Measurements from ENCODE around the gene QKI.

Gene QKI

GRCh38 chr6:163483107-163483506, 68.6 kb downstream of the QKI start:
- Histone ChIP-seq H3K27me3 (ENCODE audit: insufficient read depth, poor library complexity, severe bottlenecking) (no peaks in the 10 kb centered on the region), H3K4me3 (ENCODE audit: severe bottlenecking) (no peak overlapping the region), H3K4me1 (ENCODE audit: insufficient read depth, poor library complexity, severe bottlenecking) (no peaks in the 10 kb centered on the region), H3K36me3 (ENCODE audit: low read depth) (peaks cover 30% of the 10 kb centered on the region), H3K9me3 (ENCODE audit: severe bottlenecking) (no peaks in the 10 kb centered on the region), H3K27ac (ENCODE audit: poor library complexity, severe bottlenecking) (no peak overlapping the region)
- TF ChIP-seq CTCF (IDR thresholded peaks at IDR 0.05; ENCODE audit: poor library complexity, severe bottlenecking), result no peak
- ATAC-seq (ENCODE audit: low read depth) (no peak), DNase-seq (ENCODE audit: low spot score) (no peak)

GRCh38 chr6:163485388-163485851, 70.9 kb downstream of the QKI start:
- Histone ChIP-seq H3K36me3 (ENCODE audit: low read depth) (peaks cover 16% of the 10 kb centered on the region; the same call in 1 of the 2 replicates), H3K27ac (ENCODE audit: poor library complexity, severe bottlenecking) (no peak overlapping the region), H3K4me3 (ENCODE audit: severe bottlenecking) (no peak overlapping the region), H3K27me3 (ENCODE audit: insufficient read depth, poor library complexity, severe bottlenecking) (no peaks in the 10 kb centered on the region), H3K9me3 (ENCODE audit: severe bottlenecking) (no peaks in the 10 kb centered on the region), H3K4me1 (ENCODE audit: insufficient read depth, poor library complexity, severe bottlenecking) (peaks cover 20% of the 10 kb centered on the region)
- ATAC-seq (ENCODE audit: low read depth), result no peak
- no peak for TF ChIP-seq CTCF (IDR thresholded peaks at IDR 0.05; ENCODE audit: poor library complexity, severe bottlenecking)
- no peak for DNase-seq (ENCODE audit: low spot score)

- H3K4me3 ChIP-seq (ENCODE audit: severe bottlenecking), result no peak overlapping the region
- no peaks in the 10 kb centered on the region for H3K27me3 ChIP-seq (ENCODE audit: insufficient read depth, poor library complexity, severe bottlenecking)
- H3K4me1 ChIP-seq (ENCODE audit: insufficient read depth, poor library complexity, severe bottlenecking), result peaks cover 32% of the 10 kb centered on the region
- peaks cover 14% of the 10 kb centered on the region; the same call in 1 of the 2 replicates for H3K36me3 ChIP-seq (ENCODE audit: low read depth)
- ATAC-seq (ENCODE audit: low read depth) (no peak), DNase-seq (ENCODE audit: low spot score) (no peak)
- TF ChIP-seq CTCF (IDR thresholded peaks at IDR 0.05; ENCODE audit: poor library complexity, severe bottlenecking), result no peak
- no peak overlapping the region for H3K27ac ChIP-seq (ENCODE audit: poor library complexity, severe bottlenecking)
- peaks cover 2% of the 10 kb centered on the region for H3K9me3 ChIP-seq (ENCODE audit: severe bottlenecking)
Observed at GRCh38 chr6:163486821-163487220, 72.3 kb downstream of the QKI start.

GRCh38 chr6:163487606-163488005, 73.1 kb downstream of the QKI start:
- H3K27ac ChIP-seq (ENCODE audit: poor library complexity, severe bottlenecking), result no peak overlapping the region
- TF ChIP-seq CTCF (IDR thresholded peaks at IDR 0.05; ENCODE audit: poor library complexity, severe bottlenecking), result no peak
- no peaks in the 10 kb centered on the region for H3K27me3 ChIP-seq (ENCODE audit: insufficient read depth, poor library complexity, severe bottlenecking)

GRCh38 chr6:163489584-163489983, 75.1 kb downstream of the QKI start:
- peak; percentile 88 for ATAC-seq (ENCODE audit: low read depth)
- peaks cover 41% of the 10 kb centered on the region for H3K4me1 ChIP-seq (ENCODE audit: insufficient read depth, poor library complexity, severe bottlenecking)
- peaks cover 13% of the 10 kb centered on the region; the same call in 1 of the 2 replicates for H3K36me3 ChIP-seq (ENCODE audit: low read depth)
- no peak for DNase-seq (ENCODE audit: low spot score)
- no peak for TF ChIP-seq CTCF (IDR thresholded peaks at IDR 0.05; ENCODE audit: poor library complexity, severe bottlenecking)
- H3K27ac ChIP-seq (ENCODE audit: poor library complexity, severe bottlenecking), result peak overlapping the region; percentile 25
- H3K9me3 ChIP-seq (ENCODE audit: severe bottlenecking), result peaks cover 2% of the 10 kb centered on the region
- no peak overlapping the region for H3K4me3 ChIP-seq (ENCODE audit: severe bottlenecking)
- H3K27me3 ChIP-seq (ENCODE audit: insufficient read depth, poor library complexity, severe bottlenecking), result no peaks in the 10 kb centered on the region

More at GRCh38 chr6:163487606-163488005, 73.1 kb downstream of the QKI start:
- H3K9me3 ChIP-seq (ENCODE audit: severe bottlenecking), result peaks cover 2% of the 10 kb centered on the region
- no peak for ATAC-seq (ENCODE audit: low read depth)
- no peak overlapping the region for H3K4me3 ChIP-seq (ENCODE audit: severe bottlenecking)
- DNase-seq (ENCODE audit: low spot score), result no peak
- peaks cover 13% of the 10 kb centered on the region; the same call in 1 of the 2 replicates for H3K36me3 ChIP-seq (ENCODE audit: low read depth)
- H3K4me1 ChIP-seq (ENCODE audit: insufficient read depth, poor library complexity, severe bottlenecking), result peaks cover 32% of the 10 kb centered on the region

All from RWPE2 (cell line).